Liver (tissue), 9 donors: ENCODE results near the gene CCDC187. TPM values are rescaled to one million over a fixed set of nuclear protein-coding genes. Genes with fewer than 3 reads are reported as not detected.

Experiments
- DNase-seq: peaks from one replicate; pipeline ENCODE4 v3.0.0-alpha.2; 2017; ENCODE audit warnings: low spot score
- H3K27ac ChIP-seq, 2 donors: one replicate each; pipeline ENCODE4 v1.7.0; 2013; ENCODE audit warnings: inconsistent platforms in 2 of 2, low read length in 2 of 2, control low read depth in 1 of 2, low read depth in 1 of 2, mild to moderate bottlenecking in 1 of 2
- H3K27me3 ChIP-seq, 4 donors: one replicate each; pipeline versions ENCODE4 v1.6.1 to v1.7.0; 2013; ENCODE audit warnings: low read length in 3 of 4, inconsistent platforms in 1 of 4, mild to moderate bottlenecking in 1 of 4, moderate library complexity in 1 of 4; ENCODE audit not compliant: control insufficient read depth in 4 of 4, insufficient read depth in 4 of 4
- H3K36me3 ChIP-seq, 4 donors: one replicate each; pipeline versions ENCODE4 v1.6.1 to v1.7.0; 2013; ENCODE audit warnings: low read length in 3 of 4, mild to moderate bottlenecking in 3 of 4, low read depth in 1 of 4, moderate library complexity in 1 of 4; ENCODE audit not compliant: control insufficient read depth in 4 of 4, insufficient read depth in 3 of 4
- H3K4me1 ChIP-seq, 4 donors: one replicate each; pipeline versions ENCODE4 v1.6.1 to v1.7.0; 2013; ENCODE audit warnings: low read length in 3 of 4, mild to moderate bottlenecking in 3 of 4, moderate library complexity in 1 of 4; ENCODE audit not compliant: control insufficient read depth in 4 of 4, insufficient read depth in 4 of 4
- H3K4me3 ChIP-seq, 3 donors: one replicate each; pipeline versions ENCODE4 v1.6.1 to v1.7.0; 2013; ENCODE audit warnings: low read length in 3 of 3, control low read depth in 1 of 3, low read depth in 1 of 3, mild to moderate bottlenecking in 1 of 3
- H3K9ac ChIP-seq, 2 donors: one replicate each; pipeline ENCODE4 v1.7.0; 2013; ENCODE audit warnings: low read length in 2 of 2, mild to moderate bottlenecking in 2 of 2, moderate library complexity in 2 of 2, control low read depth in 1 of 2, low read depth in 1 of 2
- H3K9me3 ChIP-seq, 4 donors: one replicate each; pipeline versions ENCODE4 v1.6.1 to v1.7.0; 2013; ENCODE audit warnings: low read length in 3 of 4; ENCODE audit not compliant: control insufficient read depth in 4 of 4
- EGR1 ChIP-seq, 2 donors: IDR thresholded peaks; 2 replicates each; pipeline ENCODE4 v1.6.1; 2016 to 2018; ENCODE audit warnings: antibody characterized with exemption in 2 of 2, low read depth in 2 of 2
- FOXA1 ChIP-seq: IDR thresholded peaks from 2 replicates; pipeline ENCODE4 v1.6.1; 2016; ENCODE audit warnings: antibody characterized with exemption
- FOXA2 ChIP-seq: IDR thresholded peaks from 2 replicates; pipeline ENCODE4 v1.6.1; 2016; ENCODE audit warnings: antibody characterized with exemption
- GABPA ChIP-seq, 2 donors: IDR thresholded peaks in 1 of 2; conservative IDR thresholded peaks in 1 of 2; 2 replicates each; pipeline ENCODE4 v1.6.1; 2016; ENCODE audit warnings: antibody characterized with exemption in 2 of 2, mild to moderate bottlenecking in 1 of 2, moderate library complexity in 1 of 2
- HNF4A ChIP-seq, 2 donors: conservative IDR thresholded peaks; 2 replicates each; pipeline ENCODE4 v1.6.1; 2016; ENCODE audit warnings: antibody characterized with exemption in 2 of 2, mild to moderate bottlenecking in 2 of 2
- HNF4G ChIP-seq: IDR thresholded peaks from 2 replicates; pipeline ENCODE4 v1.6.1; 2016; ENCODE audit warnings: antibody characterized with exemption
- JUND ChIP-seq, 2 donors: IDR thresholded peaks; 2 replicates each; pipeline ENCODE4 v1.6.1; 2016; ENCODE audit warnings: antibody characterized with exemption in 2 of 2
- NR2F2 ChIP-seq: IDR thresholded peaks from 2 replicates; pipeline ENCODE4 v1.6.1; 2016; ENCODE audit warnings: antibody characterized with exemption
- RAD21 ChIP-seq, 2 donors: IDR thresholded peaks; 2 replicates each; pipeline ENCODE4 v1.6.1; 2016; ENCODE audit warnings: antibody characterized with exemption in 2 of 2, mild to moderate bottlenecking in 2 of 2
- RXRA ChIP-seq, 2 donors: IDR thresholded peaks; 2 replicates each; pipeline ENCODE4 v1.6.1; 2017 to 2018; ENCODE audit warnings: antibody characterized with exemption in 2 of 2, mild to moderate bottlenecking in 1 of 2
- SP1 ChIP-seq: IDR thresholded peaks from 2 replicates; pipeline ENCODE4 v1.6.1; 2018; ENCODE audit warnings: antibody characterized with exemption, mild to moderate bottlenecking
- TAF1 ChIP-seq: conservative IDR thresholded peaks from 2 replicates; pipeline ENCODE4 v1.6.1; 2016; ENCODE audit warnings: antibody characterized with exemption, mild to moderate bottlenecking
- YY1 ChIP-seq: IDR thresholded peaks from 2 replicates; pipeline ENCODE4 v1.6.1; 2016; ENCODE audit warnings: antibody characterized with exemption, mild to moderate bottlenecking
- WGBS: extraction: QIAGEN DNeasy Blood & Tissue Kit; methylation state at CpG from one replicate; pipeline ENCODE4 v1.1.7; 2013; 5-methylcytosine and 5-hydroxymethylcytosine counted together
- polyA plus RNA-seq, 2 donors: library from polyadenylated mRNA; stranded (reverse) in 1 of 2; unstranded in 1 of 2; fragments of 200-250 nt in 1 of 2; fragments of >200 nt in 1 of 2; fragmentation: Nextera tagmentation in 1 of 2; extraction: Ambion mirVana in 1 of 2; gene quantifications; one replicate each; pipeline versions ENCODE4 v1.2.1 to v1.2.3, GENCODE V29; 2013 to 2015
- total RNA-seq, 2 donors: library from RNA; depleted of rRNA; stranded (reverse); fragments of >200 nt; gene quantifications; one replicate each; pipeline ENCODE4 v1.2.3, GENCODE V29; 2014
- TF ChIP-seq, protein P1 (sequence below): IDR thresholded peaks from 2 replicates; pipeline ENCODE4 v1.6.1; 2016; ENCODE audit warnings: antibody characterized with exemption
- TF ChIP-seq, protein P2 (sequence below): IDR thresholded peaks from 2 replicates; pipeline ENCODE4 v1.6.1; 2016; ENCODE audit warnings: antibody characterized with exemption, mild to moderate bottlenecking
- TF ChIP-seq, protein P3 (sequence below): IDR thresholded peaks from 2 replicates; pipeline ENCODE4 v1.6.1; 2016; ENCODE audit warnings: antibody characterized with exemption
- TF ChIP-seq, protein P4 (sequence below): fragments of 150-350 bp; IDR thresholded peaks from 2 replicates; pipeline ENCODE4 v1.5.1; 2017; ENCODE audit warnings: improper control_type of control experiment, low read depth, low read length; ENCODE audit not compliant: missing input control
- TF ChIP-seq, protein P5 (sequence below): IDR thresholded peaks from 2 replicates; pipeline ENCODE4 v1.6.1; 2016; ENCODE audit warnings: antibody characterized with exemption
- donor health status: healthy.
- donor health status: healthy.
- donor health status: healthy.
- donor health status: healthy.
- donor health status: healthy.

The CCDC187 gene
- total and polyA plus RNA-seq, 4 donors, result 0.05 TPM; not detected in 3

DNA sequence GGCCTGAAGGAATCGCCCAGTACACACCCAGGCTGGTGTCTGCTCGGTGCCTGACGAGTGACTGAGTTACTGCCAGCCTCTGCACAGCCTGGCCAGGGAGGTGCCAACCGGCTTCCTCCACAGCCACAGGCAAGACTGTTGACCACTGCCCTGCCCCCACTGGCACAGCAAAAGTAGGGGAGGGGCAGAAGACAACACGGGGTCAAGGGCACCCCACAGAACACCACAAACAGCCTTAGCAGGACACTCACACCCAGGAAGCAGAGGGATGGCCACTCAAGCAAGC lies 98.2 kb downstream of the CCDC187 start:
- H3K36me3 ChIP-seq, result peaks cover 0 to 10% (median 5%) of the 10 kb centered on the region in 4 donors
- TF ChIP-seq TAF1 (no peak), RAD21 (IDR thresholded peaks at IDR 0.05) (no peak), FOXA2 (no peak), FOXA1 (no peak), GABPA (IDR thresholded peaks at IDR 0.05 in 1 of 2, conservative IDR thresholded peaks at IDR 0.05 in 1 of 2) (no peak), SP1 (no peak), HNF4G (no peak), JUND (IDR thresholded peaks at IDR 0.05) (no peak), YY1 (no peak), RXRA (IDR thresholded peaks at IDR 0.05) (no peak), HNF4A (conservative IDR thresholded peaks at IDR 0.05) (no peak), EGR1 (IDR thresholded peaks at IDR 0.05; ENCODE audit: low read depth in 2 of 2) (no peak), NR2F2 (no peak)
- TF ChIP-seq, protein P1, sequence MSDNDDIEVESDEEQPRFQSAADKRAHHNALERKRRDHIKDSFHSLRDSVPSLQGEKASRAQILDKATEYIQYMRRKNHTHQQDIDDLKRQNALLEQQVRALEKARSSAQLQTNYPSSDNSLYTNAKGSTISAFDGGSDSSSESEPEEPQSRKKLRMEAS, result no peak
- TF ChIP-seq, protein P2, sequence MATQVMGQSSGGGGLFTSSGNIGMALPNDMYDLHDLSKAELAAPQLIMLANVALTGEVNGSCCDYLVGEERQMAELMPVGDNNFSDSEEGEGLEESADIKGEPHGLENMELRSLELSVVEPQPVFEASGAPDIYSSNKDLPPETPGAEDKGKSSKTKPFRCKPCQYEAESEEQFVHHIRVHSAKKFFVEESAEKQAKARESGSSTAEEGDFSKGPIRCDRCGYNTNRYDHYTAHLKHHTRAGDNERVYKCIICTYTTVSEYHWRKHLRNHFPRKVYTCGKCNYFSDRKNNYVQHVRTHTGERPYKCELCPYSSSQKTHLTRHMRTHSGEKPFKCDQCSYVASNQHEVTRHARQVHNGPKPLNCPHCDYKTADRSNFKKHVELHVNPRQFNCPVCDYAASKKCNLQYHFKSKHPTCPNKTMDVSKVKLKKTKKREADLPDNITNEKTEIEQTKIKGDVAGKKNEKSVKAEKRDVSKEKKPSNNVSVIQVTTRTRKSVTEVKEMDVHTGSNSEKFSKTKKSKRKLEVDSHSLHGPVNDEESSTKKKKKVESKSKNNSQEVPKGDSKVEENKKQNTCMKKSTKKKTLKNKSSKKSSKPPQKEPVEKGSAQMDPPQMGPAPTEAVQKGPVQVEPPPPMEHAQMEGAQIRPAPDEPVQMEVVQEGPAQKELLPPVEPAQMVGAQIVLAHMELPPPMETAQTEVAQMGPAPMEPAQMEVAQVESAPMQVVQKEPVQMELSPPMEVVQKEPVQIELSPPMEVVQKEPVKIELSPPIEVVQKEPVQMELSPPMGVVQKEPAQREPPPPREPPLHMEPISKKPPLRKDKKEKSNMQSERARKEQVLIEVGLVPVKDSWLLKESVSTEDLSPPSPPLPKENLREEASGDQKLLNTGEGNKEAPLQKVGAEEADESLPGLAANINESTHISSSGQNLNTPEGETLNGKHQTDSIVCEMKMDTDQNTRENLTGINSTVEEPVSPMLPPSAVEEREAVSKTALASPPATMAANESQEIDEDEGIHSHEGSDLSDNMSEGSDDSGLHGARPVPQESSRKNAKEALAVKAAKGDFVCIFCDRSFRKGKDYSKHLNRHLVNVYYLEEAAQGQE, result no peak
- TF ChIP-seq, protein P3, sequence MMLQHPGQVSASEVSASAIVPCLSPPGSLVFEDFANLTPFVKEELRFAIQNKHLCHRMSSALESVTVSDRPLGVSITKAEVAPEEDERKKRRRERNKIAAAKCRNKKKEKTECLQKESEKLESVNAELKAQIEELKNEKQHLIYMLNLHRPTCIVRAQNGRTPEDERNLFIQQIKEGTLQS, result no peak
- TF ChIP-seq, protein P4, sequence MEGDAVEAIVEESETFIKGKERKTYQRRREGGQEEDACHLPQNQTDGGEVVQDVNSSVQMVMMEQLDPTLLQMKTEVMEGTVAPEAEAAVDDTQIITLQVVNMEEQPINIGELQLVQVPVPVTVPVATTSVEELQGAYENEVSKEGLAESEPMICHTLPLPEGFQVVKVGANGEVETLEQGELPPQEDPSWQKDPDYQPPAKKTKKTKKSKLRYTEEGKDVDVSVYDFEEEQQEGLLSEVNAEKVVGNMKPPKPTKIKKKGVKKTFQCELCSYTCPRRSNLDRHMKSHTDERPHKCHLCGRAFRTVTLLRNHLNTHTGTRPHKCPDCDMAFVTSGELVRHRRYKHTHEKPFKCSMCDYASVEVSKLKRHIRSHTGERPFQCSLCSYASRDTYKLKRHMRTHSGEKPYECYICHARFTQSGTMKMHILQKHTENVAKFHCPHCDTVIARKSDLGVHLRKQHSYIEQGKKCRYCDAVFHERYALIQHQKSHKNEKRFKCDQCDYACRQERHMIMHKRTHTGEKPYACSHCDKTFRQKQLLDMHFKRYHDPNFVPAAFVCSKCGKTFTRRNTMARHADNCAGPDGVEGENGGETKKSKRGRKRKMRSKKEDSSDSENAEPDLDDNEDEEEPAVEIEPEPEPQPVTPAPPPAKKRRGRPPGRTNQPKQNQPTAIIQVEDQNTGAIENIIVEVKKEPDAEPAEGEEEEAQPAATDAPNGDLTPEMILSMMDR, result no peak
- TF ChIP-seq, protein P5, sequence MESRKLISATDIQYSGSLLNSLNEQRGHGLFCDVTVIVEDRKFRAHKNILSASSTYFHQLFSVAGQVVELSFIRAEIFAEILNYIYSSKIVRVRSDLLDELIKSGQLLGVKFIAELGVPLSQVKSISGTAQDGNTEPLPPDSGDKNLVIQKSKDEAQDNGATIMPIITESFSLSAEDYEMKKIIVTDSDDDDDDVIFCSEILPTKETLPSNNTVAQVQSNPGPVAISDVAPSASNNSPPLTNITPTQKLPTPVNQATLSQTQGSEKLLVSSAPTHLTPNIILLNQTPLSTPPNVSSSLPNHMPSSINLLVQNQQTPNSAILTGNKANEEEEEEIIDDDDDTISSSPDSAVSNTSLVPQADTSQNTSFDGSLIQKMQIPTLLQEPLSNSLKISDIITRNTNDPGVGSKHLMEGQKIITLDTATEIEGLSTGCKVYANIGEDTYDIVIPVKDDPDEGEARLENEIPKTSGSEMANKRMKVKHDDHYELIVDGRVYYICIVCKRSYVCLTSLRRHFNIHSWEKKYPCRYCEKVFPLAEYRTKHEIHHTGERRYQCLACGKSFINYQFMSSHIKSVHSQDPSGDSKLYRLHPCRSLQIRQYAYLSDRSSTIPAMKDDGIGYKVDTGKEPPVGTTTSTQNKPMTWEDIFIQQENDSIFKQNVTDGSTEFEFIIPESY, result no peak
- DNase-seq, result no peak
- no peak overlapping the region for H3K4me3 ChIP-seq
- 87% methylated on average over 5 of the region's 5 CpGs for WGBS
- no peak overlapping the region for H3K9ac ChIP-seq
- no peak overlapping the region for H3K27ac ChIP-seq
- H3K27me3 ChIP-seq, result peaks cover 0 to 27% (median 8%) of the 10 kb centered on the region in 4 donors
- no peaks in the 10 kb centered on the region for H3K9me3 ChIP-seq
- H3K4me1 ChIP-seq, result peaks cover 0 to 10% (median 6%) of the 10 kb centered on the region in 4 donors
